Measurements from ENCODE around the gene DLG5.

The DLG5 gene

GRCh38 chr10:77787440-77787839 lies 139.1 kb downstream of the DLG5 start:
- no peak overlapping the region for H3K4me3 ChIP-seq (ENCODE audit: low read depth, low read length)
- no peak for TF ChIP-seq CTCF (IDR thresholded peaks at IDR 0.05; ENCODE audit: low read depth, low read length)

DNA sequence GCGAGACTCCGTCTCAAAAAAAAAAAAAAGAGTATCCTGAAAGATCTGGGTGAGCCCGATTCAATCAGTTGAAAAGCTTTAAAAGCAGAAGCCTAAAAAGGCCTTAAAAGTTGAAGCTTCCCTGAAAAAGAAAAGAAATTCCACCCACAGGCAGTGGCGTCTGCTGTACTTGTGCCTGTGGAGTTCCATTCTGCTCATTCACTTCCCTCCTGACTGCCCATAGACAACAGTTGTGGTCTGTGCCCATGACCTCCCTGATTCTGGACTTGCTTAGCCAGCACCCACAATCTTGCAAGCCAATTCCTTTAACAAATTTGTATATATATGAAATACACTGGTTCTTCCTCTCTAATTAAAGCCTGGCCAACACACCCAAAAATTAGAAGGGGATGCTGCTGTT lies 141.7 kb downstream of the DLG5 start:
- H3K4me3 ChIP-seq (ENCODE audit: low read depth, low read length): no peak overlapping the region
- TF ChIP-seq CTCF (IDR thresholded peaks at IDR 0.05; ENCODE audit: low read depth, low read length): no peak

- TF ChIP-seq CTCF (IDR thresholded peaks at IDR 0.05; ENCODE audit: low read depth, low read length): no peak
- no peak overlapping the region for H3K4me3 ChIP-seq (ENCODE audit: low read depth, low read length)
These were observed 144.1 kb downstream of the DLG5 start for GRCh38 chr10:77782328-77783061.

GRCh38 chr10:77781451-77782327 lies 144.9 kb downstream of the DLG5 start:
- no peak overlapping the region for H3K4me3 ChIP-seq (ENCODE audit: low read depth, low read length)
- no peak for TF ChIP-seq CTCF (IDR thresholded peaks at IDR 0.05; ENCODE audit: low read depth, low read length)

GRCh38 chr10:77780180-77780579 lies 146.4 kb downstream of the DLG5 start:
- TF ChIP-seq CTCF (IDR thresholded peaks at IDR 0.05; ENCODE audit: low read depth, low read length): no peak
- H3K4me3 ChIP-seq (ENCODE audit: low read depth, low read length): no peak overlapping the region

DNA sequence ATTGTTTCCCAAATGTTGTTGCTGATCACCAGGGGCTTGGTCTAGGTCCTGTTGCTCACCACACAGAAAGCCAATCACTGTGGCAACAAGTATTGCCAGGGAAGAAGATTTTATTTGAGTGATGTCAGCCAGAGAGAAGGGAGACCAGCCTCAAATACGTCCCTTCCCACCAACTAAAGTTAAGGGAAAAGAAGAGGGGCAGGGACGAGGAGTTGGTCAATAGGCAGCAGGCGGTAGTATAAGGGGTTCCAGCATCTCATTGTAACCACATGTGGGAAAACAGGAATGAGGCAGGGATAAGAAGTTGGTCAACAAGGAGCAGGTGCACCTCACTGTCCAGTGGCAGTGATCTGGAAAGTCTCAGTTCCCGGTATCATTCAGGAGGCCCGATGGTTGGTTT lies 150.1 kb downstream of the DLG5 start:
- no peak for TF ChIP-seq CTCF (IDR thresholded peaks at IDR 0.05; ENCODE audit: low read depth, low read length)
- H3K4me3 ChIP-seq (ENCODE audit: low read depth, low read length): no peak overlapping the region

- no peak for TF ChIP-seq CTCF (IDR thresholded peaks at IDR 0.05; ENCODE audit: low read depth, low read length)
These were observed 151.6 kb downstream of the DLG5 start for GRCh38 chr10:77774940-77775391.

More at GRCh38 chr10:77774940-77775391, 151.6 kb downstream of the DLG5 start:
- no peak overlapping the region for H3K4me3 ChIP-seq (ENCODE audit: low read depth, low read length)
